HepG2 (cell line): ENCODE data around the gene HEBP1. TPM values are rescaled to one million over a fixed set of nuclear protein-coding genes. Genes with fewer than 3 reads are reported as not detected.

Experiments used
- ATAC-seq: fragments of 200-7000 bp; cut with Tn5 transposase; 3 replicates; pipeline ENCODE4 v1.9.1; 2020; ENCODE audit warnings: mild to moderate bottlenecking, moderate library complexity
- BruUV-seq: library from RNA; stranded (reverse); fragments of 400-500 nt; replicated peaks from 2 replicates; lab custom pipeline; 2021; lab: Mats Ljungman, UMichigan
- CTCF ChIA-PET: fragments of 300-600 bp; formaldehyde crosslinking; extraction: SDS; loops from one replicate; lab custom pipeline; 2021; ENCODE audit warnings: low total read pairs, inconsistent platforms, low intra/inter-chr PET ratio; lab: Yijun Ruan, JAX
- POLR2A ChIA-PET: fragments of 350-600 bp; sonication (Branson Sonifier 250); formaldehyde crosslinking; loops from one replicate; lab custom pipeline; 2020; ENCODE audit warnings: antibody characterized with exemption, inconsistent platforms; lab: Yijun Ruan, JAX
- DNase-seq: peaks from one replicate; pipeline ENCODE4 v3.0.0-alpha.2; 2015; ENCODE audit warnings: low spot score
- FAIRE-seq: peaks from 3 replicates; lab custom pipeline; 2011; peaks lifted over from hg19 to GRCh38; lab: Jason Lieb, UNC
- H2AFZ ChIP-seq: one replicate; pipeline ENCODE4 v1.6.1; 2011; ENCODE audit warnings: low read length, inconsistent platforms
- H3K27ac ChIP-seq: fragments of 300-600 bp; 3 replicates; pipeline ENCODE4 v1.8.0; 2011; ENCODE audit warnings: mixed run types, mild to moderate bottlenecking, mixed read lengths, low read length, inconsistent platforms; ENCODE audit not compliant: insufficient read depth; ENCODE audit errors: extremely low read length
- H3K27me3 ChIP-seq, 2 experiments: fragments of 200-600 bp in 1 of 2; 2 replicates in 1 of 2; 3 replicates in 1 of 2; pipeline versions ENCODE4 v1.6.0 to v1.8.0; 2011; ENCODE audit warnings: low read length in 2 of 2, mild to moderate bottlenecking in 2 of 2, moderate library complexity in 2 of 2, inconsistent platforms in 1 of 2; ENCODE audit not compliant: insufficient read depth in 2 of 2, control insufficient read depth in 1 of 2
- H3K36me3 ChIP-seq, 2 experiments: fragments of 200-600 bp in 1 of 2; replicated peaks in 1 of 2; 2 replicates in 1 of 2; 3 replicates in 1 of 2; pipeline versions ENCODE4 v1.5.1 to v1.8.0; 2011; ENCODE audit warnings: low read length in 2 of 2, inconsistent platforms in 1 of 2; ENCODE audit not compliant: insufficient read depth in 2 of 2, control insufficient read depth in 1 of 2
- H3K4me1 ChIP-seq: 2 replicates; pipeline ENCODE4 v1.5.1; 2012; ENCODE audit warnings: low read length, inconsistent platforms; ENCODE audit not compliant: insufficient read depth
- H3K4me2 ChIP-seq: 2 replicates; pipeline ENCODE4 v1.6.0; 2011; ENCODE audit warnings: low read depth, low read length, inconsistent platforms
- H3K4me3 ChIP-seq, 3 experiments: fragments of 200-600 bp in 1 of 3; sonication (generic), shearing (Covaris generic) in 1 of 3; replicated peaks in 1 of 3; 2 replicates each; pipeline ENCODE4 v1.5.1; 2011 to 2016; ENCODE audit warnings: low read length in 3 of 3, inconsistent platforms in 2 of 3, low read depth in 2 of 3, mild to moderate bottlenecking in 2 of 3, control low read depth in 1 of 3, mixed read lengths in 1 of 3; ENCODE audit not compliant: insufficient read depth in 1 of 3
- H3K79me2 ChIP-seq: one replicate; pipeline ENCODE4 v1.6.1; 2011; ENCODE audit warnings: low read length, inconsistent platforms; ENCODE audit not compliant: insufficient read depth
- H3K9ac ChIP-seq: 2 replicates; pipeline ENCODE4 v1.6.0; 2011; ENCODE audit warnings: mild to moderate bottlenecking, low read depth, low read length, inconsistent platforms; ENCODE audit not compliant: insufficient read depth
- H3K9me3 ChIP-seq: 2 replicates; pipeline ENCODE4 v1.5.1; 2012; ENCODE audit warnings: mild to moderate bottlenecking, low read length
- H4K20me1 ChIP-seq: 2 replicates; pipeline ENCODE4 v1.6.0; 2011; ENCODE audit warnings: inconsistent platforms, mild to moderate bottlenecking, low read length, moderate library complexity; ENCODE audit not compliant: insufficient read depth
- ATF7 ChIP-seq, 2 experiments: fragments of 450-650 bp in 1 of 2; sonication (generic) in 1 of 2; formaldehyde crosslinking in 1 of 2; IDR thresholded peaks; 2 replicates each; pipeline versions ENCODE4 v1.4.0 to v1.6.1; 2016 to 2020; ENCODE audit warnings: antibody characterized with exemption in 1 of 2, mild to moderate bottlenecking in 1 of 2, missing genetic modification reagents in 1 of 2
- CREB1 ChIP-seq, 2 experiments: fragments of 450-650 bp in 1 of 2; IDR thresholded peaks; 2 replicates each; pipeline ENCODE4 v1.6.1; 2016 to 2017; ENCODE audit warnings: control low read depth in 1 of 2, mild to moderate bottlenecking in 1 of 2, missing compliant biosample characterization in 1 of 2, missing genetic modification characterization in 1 of 2
- LCORL ChIP-seq, 2 experiments: fragments of 450-650 bp in 1 of 2; sonication (generic) in 1 of 2; formaldehyde crosslinking in 1 of 2; IDR thresholded peaks; 2 replicates each; pipeline versions ENCODE4 v1.5.0 to v1.6.1; 2017 to 2020; ENCODE audit warnings: antibody characterized with exemption in 1 of 2, missing genetic modification reagents in 1 of 2
- NR2F6 ChIP-seq, 2 experiments: IDR thresholded peaks; 2 replicates each; pipeline ENCODE4 v1.6.1; 2016; ENCODE audit warnings: antibody characterized with exemption in 1 of 2, mild to moderate bottlenecking in 1 of 2
- PAF1 ChIP-seq: IDR thresholded peaks from 2 replicates; pipeline ENCODE4 v1.6.1; 2016; ENCODE audit warnings: missing genetic modification reagents, missing compliant biosample characterization
- POGK ChIP-seq: sonication (generic); formaldehyde crosslinking; conservative IDR thresholded peaks from 2 replicates; pipeline ENCODE4 v1.8.0; 2022; ENCODE audit warnings: mild to moderate bottlenecking, moderate library complexity, missing genetic modification reagents
- RNF2 ChIP-seq: fragments of 450-650 bp; conservative IDR thresholded peaks from 2 replicates; pipeline ENCODE4 v1.6.1; 2016; ENCODE audit warnings: low read depth
- YY1 ChIP-seq: IDR thresholded peaks from 2 replicates; pipeline ENCODE4 v1.6.1; 2011; ENCODE audit warnings: low read length, low read depth, moderate library complexity, mild to moderate bottlenecking; ENCODE audit not compliant: insufficient read depth, insufficient replicate concordance
- ZMYM3 ChIP-seq: sonication (generic); formaldehyde crosslinking; IDR thresholded peaks from 2 replicates; pipeline ENCODE4 v1.5.1; 2020; ENCODE audit warnings: mild to moderate bottlenecking, missing genetic modification reagents
- ZNF10 ChIP-seq: sonication (generic); formaldehyde crosslinking; IDR thresholded peaks from 2 replicates; pipeline ENCODE4 v1.4.0; 2020; ENCODE audit warnings: mild to moderate bottlenecking, low read depth, missing genetic modification reagents, borderline replicate concordance
- ZNF510 ChIP-seq: sonication (generic); formaldehyde crosslinking; IDR thresholded peaks from 2 replicates; pipeline ENCODE4 v1.4.0; 2020; ENCODE audit warnings: low read depth, mild to moderate bottlenecking, missing genetic modification reagents
- WGBS: methylation state at CpG from one replicate; pipeline ENCODE4 v1.1.6; 2017; ENCODE audit warnings: low lambda C conversion rate; 5-methylcytosine and 5-hydroxymethylcytosine counted together
- in situ Hi-C: cut with HindIII; loops from 2 replicates; pipeline ENCODE4 v1.10.0; 2017; ENCODE audit warnings: low pct_unique_long_range_greater_than_20kb; ENCODE audit not compliant: extremely low pct_ligation_motif_present
- intact Hi-C: fragments of 100-400 bp; cut with micrococcal nuclease; formaldehyde crosslinking; loops from one replicate; pipeline ENCODE4 v1.10.0; 2022; ENCODE audit not compliant: unreplicated experiment
- polyA plus RNA-seq, 8 experiments: library from polyadenylated mRNA; depleted of rRNA in 3 of 8; stranded (reverse) in 7 of 8; unstranded in 1 of 8; fragments of >200 nt; fragmentation: Illumina TruSeq in 4 of 8; extraction: Trizol in 4 of 8; gene quantifications; 2 replicates each; pipeline versions ENCODE4 v1.2.1 to v1.2.3, GENCODE V29; 2011 to 2016; ENCODE audit warnings: low read depth in 4 of 8, missing spikeins in 1 of 8, mixed read lengths in 1 of 8; ENCODE audit not compliant: insufficient read depth in 1 of 8
- total RNA-seq, 5 experiments: library from RNA; depleted of rRNA; stranded (reverse); fragments of >200 nt; fragmentation: Illumina TruSeq; extraction: Trizol; gene quantifications; 2 replicates each; pipeline ENCODE4 v1.2.3, GENCODE V29; 2016; ENCODE audit warnings: low read depth in 1 of 5

The HEBP1 gene
- total and polyA plus RNA-seq, 2 of the 13 experiments (the other 11 are each of a cell fraction or from before 2014, with no cell fraction given), result 7.8 to 9.4 TPM

- H3K4me2 ChIP-seq, result no peak overlapping the region
- ChIA-PET POLR2A (no interaction called here), CTCF (no interaction called here)
- BruUV-seq, result no TSS peak
- H2AFZ ChIP-seq, result no peak overlapping the region
- no peaks in the 10 kb centered on the region for H4K20me1 ChIP-seq
- peaks cover 2 to 28% of the 10 kb centered on the region in 2 experiments; a peak in 3 of 5 replicates for H3K27me3 ChIP-seq
- H3K4me3 ChIP-seq, result no peak overlapping the region
- H3K27ac ChIP-seq, result no peak overlapping the region
- in situ Hi-C loops, result no loop called here
- 0 out of 2 replicates have a peak, but pooled peaks cover 3% of the 10 kb centered on the region for H3K4me1 ChIP-seq
- 40% methylated on average over 4 of the region's 4 CpGs for WGBS
- no peak for ATAC-seq
- TF ChIP-seq NR2F6 (IDR thresholded peaks at IDR 0.05) (no peak), NR2F6 (CRISPR knock-in tag; IDR thresholded peaks at IDR 0.05) (no peak), PAF1 (no peak), CREB1 (IDR thresholded peaks at IDR 0.05) (peak; percentile 91), CREB1 (CRISPR knock-in tag; IDR thresholded peaks at IDR 0.05) (no peak), ATF7 (IDR thresholded peaks at IDR 0.05) (peak; percentile 62), ATF7 (CRISPR knock-in tag; IDR thresholded peaks at IDR 0.05) (no peak), YY1 (no peak), RNF2 (no peak), POGK (CRISPR knock-in tag) (no peak), ZNF510 (CRISPR knock-in tag) (no peak), ZNF10 (no peak), LCORL (IDR thresholded peaks at IDR 0.05) (no peak), LCORL (CRISPR knock-in tag; IDR thresholded peaks at IDR 0.05) (no peak), ZMYM3 (CRISPR knock-in tag) (no peak)
- TF ChIP-seq, all 625 proteins: peak for 2
- intact Hi-C loops, result no loop called here
- Histone ChIP-seq H3K9ac (no peak overlapping the region), H3K36me3 (no peaks in the 10 kb centered on the region), H3K9me3 (no peaks in the 10 kb centered on the region), H3K79me2 (no peaks in the 10 kb centered on the region)
- DNase-seq (no peak), FAIRE-seq (no peak)
Measured at GRCh38 chr12:13038491-13039161, 38.6 kb upstream of the HEBP1 start.
